Ramos (cell line): ENCODE results near the gene RSPRY1.

Experiments used
- in situ Hi-C: fragments of 300-500 bp; cut with MboI; formaldehyde crosslinking; loops from one replicate; pipeline ENCODE4 v1.14.3; 2022; ENCODE audit warnings: low sequenced_read_pairs; ENCODE audit not compliant: unreplicated experiment

RSPRY1 gene

GRCh38 chr16:57209780-57210179 is 23.7 kb downstream of the RSPRY1 start:
- in situ Hi-C loops, result no loop called here

- in situ Hi-C loops, result no loop called here
Measured at GRCh38 chr16:57213462-57213861, 27.3 kb downstream of the RSPRY1 start.

DNA sequence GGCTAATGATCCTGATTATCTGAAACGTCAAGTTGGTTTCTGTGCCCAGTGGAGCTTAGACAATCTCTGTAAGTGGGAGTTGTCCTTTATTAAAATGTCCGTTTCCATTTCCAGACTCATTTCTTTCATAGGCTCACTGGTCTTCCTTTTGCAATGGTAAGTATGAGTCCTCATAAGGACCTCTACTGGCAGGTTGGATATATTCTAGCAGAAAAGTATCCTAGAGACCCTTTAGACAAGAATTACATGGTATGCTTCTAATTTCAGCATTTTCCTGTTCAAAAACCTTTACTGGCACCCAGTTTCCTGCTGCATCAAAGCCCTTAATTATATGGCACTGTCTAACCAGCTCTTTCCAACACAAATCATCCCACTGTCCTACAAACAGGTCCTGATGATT is 30.8 kb downstream of the RSPRY1 start:
- in situ Hi-C loops, result no loop called here

DNA sequence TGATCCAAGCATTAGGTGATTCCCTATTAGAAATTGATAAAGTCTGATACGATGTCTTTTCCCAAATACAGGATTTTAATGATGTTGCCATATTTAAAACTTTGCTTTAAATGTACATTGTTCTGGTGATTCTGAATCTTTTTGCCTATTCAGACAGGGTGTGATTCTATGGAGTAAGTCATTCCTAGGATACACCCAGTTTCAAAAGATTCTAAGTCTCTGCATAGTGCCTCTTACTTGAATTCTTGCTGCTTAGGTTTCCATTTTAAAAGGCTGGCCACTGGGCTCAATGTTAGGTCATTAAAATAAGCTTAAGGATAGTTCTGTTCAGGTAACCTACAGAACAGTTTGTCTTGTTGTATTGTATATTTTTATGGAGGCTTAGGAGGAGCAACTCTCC is 36.9 kb downstream of the RSPRY1 start:
- in situ Hi-C loops, result no loop called here

DNA sequence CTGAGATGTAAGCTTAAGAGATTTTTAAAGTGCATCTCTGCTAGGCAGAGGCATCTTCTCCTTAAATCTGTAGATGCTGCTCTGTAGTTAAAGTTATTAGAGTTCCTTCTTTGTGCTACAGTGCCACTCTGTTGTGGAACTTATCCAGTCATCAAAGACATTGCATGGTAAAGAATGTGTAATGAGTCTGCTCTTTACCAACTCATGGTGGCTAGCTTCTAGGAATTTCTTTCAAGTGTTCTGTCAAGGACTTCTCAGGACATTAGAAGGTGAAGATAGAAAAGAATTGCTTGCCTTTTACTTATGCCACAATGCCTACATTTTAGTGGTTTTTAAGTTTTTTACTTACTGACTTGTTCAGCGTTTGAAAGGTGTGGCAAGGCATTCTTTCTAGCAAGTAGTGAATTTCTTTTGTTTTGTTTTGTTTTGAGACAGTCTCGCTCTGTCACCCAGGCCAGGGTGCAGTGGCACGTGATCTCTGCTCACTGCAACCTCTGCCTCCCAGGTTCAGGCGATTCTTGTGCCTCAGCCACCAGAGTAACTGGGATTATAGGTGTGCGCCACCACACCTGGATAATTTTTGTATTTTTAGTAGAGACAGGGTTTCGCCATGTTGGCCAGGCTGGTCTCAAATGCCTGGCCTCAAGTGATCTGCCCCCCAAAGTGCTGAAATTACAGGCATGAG is 38.7 kb downstream of the RSPRY1 start:
- in situ Hi-C loops, result no loop called here

DNA sequence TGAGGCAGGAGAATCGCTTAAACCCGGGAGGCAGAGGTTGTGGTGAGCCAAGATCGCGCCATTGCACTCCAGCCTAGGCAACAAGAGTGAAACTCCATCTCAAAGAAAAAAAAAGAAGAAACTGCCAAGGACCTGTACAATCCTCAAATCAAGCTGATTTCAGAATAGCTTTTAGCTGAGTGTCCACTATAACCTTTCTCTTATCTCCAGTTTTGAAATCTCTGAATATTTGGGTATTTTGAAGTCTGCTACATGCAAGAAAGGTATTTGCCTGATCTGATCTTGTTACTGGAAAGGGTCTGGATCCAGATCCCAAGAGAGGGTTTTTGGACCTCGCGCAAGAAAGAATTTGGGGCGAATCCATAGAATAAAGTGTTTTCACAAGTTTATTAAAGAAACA is 39.8 kb downstream of the RSPRY1 start:
- in situ Hi-C loops, result no loop called here

- in situ Hi-C loops, result no loop called here
Measured at GRCh38 chr16:57226701-57227621, 40.8 kb downstream of the RSPRY1 start.

GRCh38 chr16:57229079-57229478 is 43.0 kb downstream of the RSPRY1 start:
- in situ Hi-C loops, result no loop called here

GRCh38 chr16:57231821-57232350 is 45.8 kb downstream of the RSPRY1 start:
- in situ Hi-C loops, result no loop called here

- in situ Hi-C loops, result no loop called here
Measured at GRCh38 chr16:57233944-57234706, 48.0 kb downstream of the RSPRY1 start.

DNA sequence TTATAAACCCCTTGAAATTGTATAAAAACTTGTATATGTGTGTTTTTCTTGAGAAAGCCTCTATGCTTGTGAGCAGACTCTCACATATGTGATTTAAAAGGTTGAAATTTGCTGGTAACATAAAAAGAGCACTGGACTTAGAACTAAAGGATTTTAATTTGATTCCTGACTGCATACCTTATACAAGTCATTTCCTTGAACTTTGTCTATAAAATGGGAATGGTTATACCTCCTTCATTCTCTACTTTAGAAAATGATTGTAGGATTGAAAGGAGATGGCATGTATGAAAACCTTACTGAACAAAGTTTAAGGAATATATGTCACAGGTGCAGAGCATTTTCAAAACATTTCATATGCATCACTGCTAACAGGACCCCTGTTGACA is 48.6 kb downstream of the RSPRY1 start:
- in situ Hi-C loops, result no loop called here

DNA sequence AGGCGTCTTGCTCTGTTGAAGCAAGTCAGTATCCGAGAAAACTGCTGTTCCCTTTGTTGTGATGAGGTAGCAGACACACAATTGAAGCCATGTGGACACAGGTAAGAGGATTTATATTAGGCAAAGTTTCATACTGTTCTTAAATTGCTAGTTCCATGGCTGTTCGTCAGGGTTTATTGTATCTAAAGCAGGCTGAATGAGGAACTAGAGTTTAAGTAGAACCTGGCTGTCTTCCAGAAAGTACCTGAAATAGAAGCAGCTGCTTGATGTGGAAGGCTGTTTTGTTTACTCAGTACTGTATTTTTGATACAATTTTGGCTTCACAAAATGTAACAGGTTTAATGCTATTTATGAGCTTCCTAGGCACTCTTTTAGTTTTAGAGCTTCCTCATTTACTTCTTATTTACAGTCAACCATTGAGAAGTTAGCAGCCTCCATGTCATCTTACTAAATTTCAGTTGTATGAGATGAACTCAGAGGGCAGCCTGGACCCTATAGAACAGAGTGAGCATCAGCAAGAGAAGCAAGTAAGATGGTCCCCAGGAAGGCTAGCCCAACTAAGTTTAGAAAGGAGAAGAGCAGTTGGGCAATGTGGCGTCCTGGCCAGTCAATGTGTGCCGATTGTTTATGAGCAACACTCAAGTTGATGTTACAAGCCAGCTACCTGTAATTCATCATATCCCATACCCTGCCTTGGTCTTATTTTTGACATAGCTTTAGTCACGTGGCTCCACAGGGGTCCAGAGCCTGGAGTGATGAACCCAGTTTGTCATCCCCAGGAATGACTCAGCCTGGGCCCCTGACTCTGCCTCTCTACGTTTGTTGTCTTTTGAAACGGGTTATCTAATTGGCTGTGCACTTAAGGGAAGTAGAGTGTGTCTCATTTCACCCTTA is 49.2 kb downstream of the RSPRY1 start:
- in situ Hi-C loops, result no loop called here

- in situ Hi-C loops, result no loop called here
Measured at GRCh38 chr16:57236022-57236350, 49.9 kb downstream of the RSPRY1 start.

- in situ Hi-C loops, result no loop called here
Measured at GRCh38 chr16:57238682-57239081, 52.6 kb downstream of the RSPRY1 start.

DNA sequence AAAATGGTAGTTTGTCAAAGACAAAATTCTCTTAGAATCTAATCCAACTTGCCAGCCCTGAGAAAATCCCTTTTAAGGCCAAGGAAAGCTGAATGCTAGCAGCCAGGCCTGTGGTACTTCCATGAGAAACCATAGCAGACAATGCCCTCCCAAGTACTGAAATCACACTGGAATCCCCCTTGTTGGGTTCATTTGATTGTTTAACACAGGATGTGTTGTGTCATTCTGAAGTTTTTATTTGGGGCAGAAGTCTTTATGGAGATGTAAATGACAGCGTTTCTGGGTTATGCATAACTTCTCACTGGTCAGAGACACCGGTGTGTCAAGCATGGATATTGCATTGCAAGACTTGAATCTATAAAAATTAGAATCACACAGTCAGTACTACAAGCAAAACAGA is 53.0 kb downstream of the RSPRY1 start:
- in situ Hi-C loops, result no loop called here

DNA sequence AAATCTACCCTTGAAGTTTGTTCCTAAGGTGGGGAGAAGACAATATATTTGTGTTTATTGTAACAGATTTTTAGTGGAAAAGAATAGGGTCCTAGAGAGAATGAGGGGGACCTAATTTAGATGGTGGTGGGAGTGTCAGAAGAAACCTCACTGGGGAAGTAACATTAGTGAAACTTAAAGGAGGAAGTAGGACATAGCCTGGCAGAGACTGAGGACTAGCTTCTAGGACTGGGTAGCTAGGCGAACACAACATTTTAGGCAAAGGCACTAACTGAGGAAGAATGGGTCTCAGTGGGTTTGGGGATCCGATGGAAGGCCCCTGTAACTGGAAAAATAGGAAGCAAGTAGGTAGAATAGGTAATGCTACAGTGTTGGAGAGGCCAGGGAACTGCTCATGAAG is 54.7 kb downstream of the RSPRY1 start:
- in situ Hi-C loops, result no loop called here

GRCh38 chr16:57242650-57243049 is 56.5 kb downstream of the RSPRY1 start:
- in situ Hi-C loops, result no loop called here

DNA sequence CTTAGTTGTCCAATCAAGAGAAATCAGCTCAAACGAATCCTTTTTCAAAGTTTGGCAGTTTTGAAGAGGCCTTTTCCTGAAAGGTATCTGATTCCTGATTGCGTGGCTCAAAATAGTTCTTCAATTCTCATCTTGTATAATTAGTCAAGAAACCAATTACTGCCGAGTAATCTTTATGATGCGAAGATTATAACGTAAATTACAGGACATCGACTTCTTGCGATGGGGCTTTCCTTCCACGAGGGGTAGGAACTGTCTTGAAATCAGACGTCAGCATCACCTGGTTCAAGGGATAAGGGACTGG is 58.3 kb downstream of the RSPRY1 start:
- in situ Hi-C loops, result no loop called here

DNA sequence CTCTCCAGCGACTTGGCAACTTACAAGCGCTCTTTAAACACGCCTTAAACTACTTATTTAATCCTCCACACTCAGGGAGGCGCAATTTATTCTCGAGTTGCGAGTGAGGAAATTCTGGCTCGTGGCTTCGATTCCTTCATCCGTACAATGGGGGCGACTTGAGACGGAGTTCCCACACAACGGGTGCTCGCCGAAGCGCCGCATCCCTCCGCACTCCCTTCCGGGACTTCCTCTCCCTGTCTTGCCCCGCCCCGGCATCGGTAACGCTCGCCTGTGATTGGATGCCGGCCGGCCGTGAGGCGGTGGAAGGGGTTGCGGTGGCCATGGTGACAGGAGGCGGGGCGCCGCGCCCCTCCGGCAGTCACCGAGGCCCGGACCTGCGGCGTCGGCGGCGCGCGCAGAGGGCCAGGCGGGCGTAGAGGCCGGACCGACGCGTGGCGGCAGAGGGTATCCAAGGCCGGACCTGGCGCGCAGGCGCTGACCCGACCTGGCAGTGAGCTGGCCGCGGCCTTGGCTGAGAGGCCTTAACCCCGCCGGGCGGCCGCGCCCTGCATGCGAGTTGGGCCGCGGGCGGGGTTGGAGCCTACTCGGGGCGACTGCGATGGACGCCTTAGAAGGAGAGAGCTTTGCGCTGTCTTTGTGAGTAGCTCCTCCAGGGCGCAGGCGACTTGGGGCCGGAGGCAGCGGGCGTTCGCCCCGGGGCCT is 58.8 kb downstream of the RSPRY1 start, which contains the start of gene ARL2BP:
Gene ARL2BP, plus strand, starts transcription at position 493 of the 705 bp plus-strand sequence. Its CDS starts 109 bp downstream, at position 602.
- in situ Hi-C loops, result no loop called here
